ENCODE results near the gene APBA2.

APBA2 gene

DNA sequence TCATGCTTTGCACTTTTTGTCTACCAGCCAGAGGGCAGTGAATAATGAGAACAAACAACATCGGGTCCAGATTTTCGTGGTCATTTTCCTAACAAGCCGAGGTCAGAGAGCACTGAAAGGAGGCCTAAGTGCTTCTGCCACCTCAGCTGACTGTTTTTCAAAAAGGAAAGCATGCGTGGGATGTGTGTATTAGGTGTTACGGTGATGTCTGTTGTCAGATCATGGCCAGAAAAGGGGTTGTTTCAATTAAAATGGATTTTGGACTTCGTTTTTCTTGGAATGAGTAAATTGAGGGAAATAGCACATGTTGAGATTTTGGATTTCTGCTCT is 99.5 kb downstream of the APBA2 start:
- no peak for DNase-seq
- Histone ChIP-seq H3K36me3 (ENCODE audit: control insufficient read depth, insufficient read depth, low read length) (no peaks in the 10 kb centered on the region), H3K27ac (ENCODE audit: insufficient read depth, low read length, poor library complexity, severe bottlenecking) (no peak overlapping the region), H3K4me3 (ENCODE audit: insufficient read depth, low read depth, low read length, poor library complexity, severe bottlenecking) (no peak overlapping the region), H3K27me3 (replicated peaks; ENCODE audit: control insufficient read depth, insufficient read depth, low read length, poor library complexity, severe bottlenecking) (no peaks in the 10 kb centered on the region), H3K9me3 (ENCODE audit: control insufficient read depth, low read length) (no peaks in the 10 kb centered on the region), H3K4me1 (ENCODE audit: control insufficient read depth, insufficient read depth, low read length, poor library complexity, severe bottlenecking) (no peaks in the 10 kb centered on the region)

DNA sequence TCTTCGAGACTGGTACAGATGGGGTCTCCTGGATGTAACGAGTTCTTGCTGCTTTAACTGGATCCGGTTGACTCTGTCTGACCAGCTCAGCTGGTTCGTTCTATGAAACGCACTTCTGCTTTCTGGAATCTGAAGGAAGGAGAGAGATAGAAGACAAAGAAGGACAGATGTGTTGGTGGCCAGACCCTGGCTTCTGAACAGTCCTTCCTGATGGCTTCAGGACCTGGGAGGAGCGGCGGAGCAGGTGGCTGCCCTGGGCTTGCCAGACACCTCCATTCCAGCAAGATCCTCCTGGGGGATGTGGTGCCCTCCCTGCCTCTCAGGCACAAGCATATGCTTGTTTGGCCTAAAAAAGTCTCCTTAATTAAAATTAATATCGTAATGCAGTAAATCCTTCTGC is 99.9 kb downstream of the APBA2 start:
- no peak for DNase-seq
- H3K27ac ChIP-seq (ENCODE audit: insufficient read depth, low read length, poor library complexity, severe bottlenecking), result no peak overlapping the region

DNA sequence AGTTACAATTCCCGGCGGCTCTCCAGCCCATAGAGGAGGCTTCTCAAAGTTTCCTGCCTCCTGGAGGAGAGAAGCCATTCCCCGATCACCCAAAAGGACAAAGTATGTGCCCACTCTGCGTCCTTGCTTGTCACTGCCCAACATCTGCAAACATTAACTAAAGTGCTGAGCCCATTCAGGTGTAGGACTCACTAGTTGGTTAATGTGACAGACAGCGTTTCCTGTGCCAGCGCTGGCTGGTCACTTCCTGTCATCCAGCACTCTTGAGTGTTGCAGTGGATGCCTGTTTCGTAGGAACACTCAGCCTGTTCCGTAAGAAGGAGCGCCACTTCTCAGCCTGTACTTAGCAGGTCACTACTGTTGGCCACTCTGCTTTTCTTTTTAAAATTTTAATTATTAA is 100.3 kb downstream of the APBA2 start:
- no peaks in the 10 kb centered on the region for H3K4me1 ChIP-seq (ENCODE audit: control insufficient read depth, insufficient read depth, low read length, poor library complexity, severe bottlenecking)

More for the DNA sequence above, 99.9 kb downstream of the APBA2 start:
- Histone ChIP-seq H3K4me3 (ENCODE audit: insufficient read depth, low read depth, low read length, poor library complexity, severe bottlenecking) (no peak overlapping the region), H3K9me3 (ENCODE audit: control insufficient read depth, low read length) (no peaks in the 10 kb centered on the region), H3K27me3 (replicated peaks; ENCODE audit: control insufficient read depth, insufficient read depth, low read length, poor library complexity, severe bottlenecking) (no peaks in the 10 kb centered on the region), H3K4me1 (ENCODE audit: control insufficient read depth, insufficient read depth, low read length, poor library complexity, severe bottlenecking) (no peaks in the 10 kb centered on the region), H3K36me3 (ENCODE audit: control insufficient read depth, insufficient read depth, low read length) (no peaks in the 10 kb centered on the region)

GRCh38 chr15:28986726-28987125 is 101.0 kb downstream of the APBA2 start:
- Histone ChIP-seq H3K27me3 (replicated peaks; ENCODE audit: control insufficient read depth, insufficient read depth, low read length, poor library complexity, severe bottlenecking) (no peaks in the 10 kb centered on the region), H3K4me3 (ENCODE audit: insufficient read depth, low read depth, low read length, poor library complexity, severe bottlenecking) (no peak overlapping the region), H3K36me3 (ENCODE audit: control insufficient read depth, insufficient read depth, low read length) (no peaks in the 10 kb centered on the region), H3K9me3 (ENCODE audit: control insufficient read depth, low read length) (no peaks in the 10 kb centered on the region), H3K4me1 (ENCODE audit: control insufficient read depth, insufficient read depth, low read length, poor library complexity, severe bottlenecking) (no peaks in the 10 kb centered on the region), H3K27ac (ENCODE audit: insufficient read depth, low read length, poor library complexity, severe bottlenecking) (no peak overlapping the region)
- no peak for DNase-seq

More for the DNA sequence above, 100.3 kb downstream of the APBA2 start:
- H3K27ac ChIP-seq (ENCODE audit: insufficient read depth, low read length, poor library complexity, severe bottlenecking), result no peak overlapping the region
- no peaks in the 10 kb centered on the region for H3K36me3 ChIP-seq (ENCODE audit: control insufficient read depth, insufficient read depth, low read length)
- no peaks in the 10 kb centered on the region for H3K9me3 ChIP-seq (ENCODE audit: control insufficient read depth, low read length)
- H3K27me3 ChIP-seq (replicated peaks; ENCODE audit: control insufficient read depth, insufficient read depth, low read length, poor library complexity, severe bottlenecking), result no peaks in the 10 kb centered on the region
- DNase-seq, result no peak
- no peak overlapping the region for H3K4me3 ChIP-seq (ENCODE audit: insufficient read depth, low read depth, low read length, poor library complexity, severe bottlenecking)

- Histone ChIP-seq H3K27ac (ENCODE audit: insufficient read depth, low read length, poor library complexity, severe bottlenecking) (no peak overlapping the region), H3K4me1 (ENCODE audit: control insufficient read depth, insufficient read depth, low read length, poor library complexity, severe bottlenecking) (no peaks in the 10 kb centered on the region)
- DNase-seq, result no peak
Observed at GRCh38 chr15:28987337-28987736, 101.6 kb downstream of the APBA2 start.

GRCh38 chr15:28989239-28989830 is 103.6 kb downstream of the APBA2 start:
- no peak overlapping the region for H3K4me3 ChIP-seq (ENCODE audit: insufficient read depth, low read depth, low read length, poor library complexity, severe bottlenecking)
- H3K27me3 ChIP-seq (replicated peaks; ENCODE audit: control insufficient read depth, insufficient read depth, low read length, poor library complexity, severe bottlenecking), result no peaks in the 10 kb centered on the region
- no peak for DNase-seq
- H3K4me1 ChIP-seq (ENCODE audit: control insufficient read depth, insufficient read depth, low read length, poor library complexity, severe bottlenecking), result no peaks in the 10 kb centered on the region
- no peaks in the 10 kb centered on the region for H3K36me3 ChIP-seq (ENCODE audit: control insufficient read depth, insufficient read depth, low read length)
- no peak overlapping the region for H3K27ac ChIP-seq (ENCODE audit: insufficient read depth, low read length, poor library complexity, severe bottlenecking)
- H3K9me3 ChIP-seq (ENCODE audit: control insufficient read depth, low read length), result no peaks in the 10 kb centered on the region

More at GRCh38 chr15:28987337-28987736, 101.6 kb downstream of the APBA2 start:
- Histone ChIP-seq H3K36me3 (ENCODE audit: control insufficient read depth, insufficient read depth, low read length) (no peaks in the 10 kb centered on the region), H3K4me3 (ENCODE audit: insufficient read depth, low read depth, low read length, poor library complexity, severe bottlenecking) (no peak overlapping the region), H3K9me3 (ENCODE audit: control insufficient read depth, low read length) (no peaks in the 10 kb centered on the region), H3K27me3 (replicated peaks; ENCODE audit: control insufficient read depth, insufficient read depth, low read length, poor library complexity, severe bottlenecking) (no peaks in the 10 kb centered on the region)

GRCh38 chr15:28989896-28990295 is 104.1 kb downstream of the APBA2 start:
- H3K4me1 ChIP-seq (ENCODE audit: control insufficient read depth, insufficient read depth, low read length, poor library complexity, severe bottlenecking), result no peaks in the 10 kb centered on the region
- no peak overlapping the region for H3K27ac ChIP-seq (ENCODE audit: insufficient read depth, low read length, poor library complexity, severe bottlenecking)
- no peaks in the 10 kb centered on the region for H3K9me3 ChIP-seq (ENCODE audit: control insufficient read depth, low read length)
- H3K4me3 ChIP-seq (ENCODE audit: insufficient read depth, low read depth, low read length, poor library complexity, severe bottlenecking), result no peak overlapping the region
- DNase-seq, result no peak
- no peaks in the 10 kb centered on the region for H3K27me3 ChIP-seq (replicated peaks; ENCODE audit: control insufficient read depth, insufficient read depth, low read length, poor library complexity, severe bottlenecking)
- H3K36me3 ChIP-seq (ENCODE audit: control insufficient read depth, insufficient read depth, low read length), result no peaks in the 10 kb centered on the region

DNA sequence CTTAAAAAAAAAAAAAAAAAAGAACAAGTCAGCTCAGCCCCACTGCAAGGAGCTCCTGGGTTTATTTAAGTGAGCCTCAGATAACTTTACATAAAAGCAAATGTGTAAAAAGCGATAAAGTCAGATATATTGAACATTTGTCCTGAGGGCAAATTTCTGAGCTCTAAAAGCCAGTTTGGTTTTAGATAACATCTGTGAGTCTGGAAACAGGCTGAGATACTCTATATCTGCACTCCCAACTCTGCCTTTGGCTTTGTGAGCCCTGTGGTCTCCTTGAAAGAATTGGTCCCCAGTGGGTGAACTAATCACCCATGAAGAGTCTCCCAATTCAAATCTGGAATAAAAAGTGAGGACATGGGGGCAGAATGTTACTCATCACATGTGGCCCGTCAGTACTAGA is 104.6 kb downstream of the APBA2 start:
- DNase-seq, result no peak
- Histone ChIP-seq H3K36me3 (ENCODE audit: control insufficient read depth, insufficient read depth, low read length) (no peaks in the 10 kb centered on the region), H3K27ac (ENCODE audit: insufficient read depth, low read length, poor library complexity, severe bottlenecking) (no peak overlapping the region), H3K9me3 (ENCODE audit: control insufficient read depth, low read length) (no peaks in the 10 kb centered on the region), H3K4me3 (ENCODE audit: insufficient read depth, low read depth, low read length, poor library complexity, severe bottlenecking) (no peak overlapping the region), H3K27me3 (replicated peaks; ENCODE audit: control insufficient read depth, insufficient read depth, low read length, poor library complexity, severe bottlenecking) (no peaks in the 10 kb centered on the region), H3K4me1 (ENCODE audit: control insufficient read depth, insufficient read depth, low read length, poor library complexity, severe bottlenecking) (no peaks in the 10 kb centered on the region)

GRCh38 chr15:28991236-28992171 is 105.7 kb downstream of the APBA2 start:
- Histone ChIP-seq H3K36me3 (ENCODE audit: control insufficient read depth, insufficient read depth, low read length) (no peaks in the 10 kb centered on the region), H3K4me3 (ENCODE audit: insufficient read depth, low read depth, low read length, poor library complexity, severe bottlenecking) (no peak overlapping the region), H3K4me1 (ENCODE audit: control insufficient read depth, insufficient read depth, low read length, poor library complexity, severe bottlenecking) (no peaks in the 10 kb centered on the region), H3K9me3 (ENCODE audit: control insufficient read depth, low read length) (no peaks in the 10 kb centered on the region), H3K27me3 (replicated peaks; ENCODE audit: control insufficient read depth, insufficient read depth, low read length, poor library complexity, severe bottlenecking) (no peaks in the 10 kb centered on the region), H3K27ac (ENCODE audit: insufficient read depth, low read length, poor library complexity, severe bottlenecking) (no peak overlapping the region)
- no peak for DNase-seq

DNA sequence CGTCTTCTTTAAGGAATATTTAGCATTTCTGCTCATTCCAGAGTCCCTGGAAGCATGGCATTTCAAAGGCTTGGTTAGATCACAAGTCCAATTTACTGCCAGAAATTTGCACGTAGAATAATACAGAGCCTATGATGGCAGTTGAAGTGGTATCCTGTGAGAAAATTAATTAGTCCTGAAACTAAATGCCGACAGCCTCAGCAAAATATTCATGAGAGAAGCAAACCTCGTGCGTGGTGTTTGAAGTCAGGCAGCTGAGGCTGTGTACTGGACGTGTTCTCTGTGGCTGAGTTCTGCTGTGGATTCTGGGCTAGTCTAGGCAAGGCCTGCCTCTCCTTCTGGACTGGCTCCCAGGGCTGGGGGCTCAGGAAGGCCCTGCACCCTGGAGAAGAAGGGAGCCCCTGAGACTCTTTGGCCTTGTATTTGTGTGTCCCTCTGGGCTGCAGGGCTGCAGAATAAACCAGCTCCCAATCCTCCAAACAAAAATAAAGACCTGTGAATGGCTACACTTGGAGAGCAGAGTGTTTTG is 106.6 kb downstream of the APBA2 start:
- Histone ChIP-seq H3K27ac (ENCODE audit: insufficient read depth, low read length, poor library complexity, severe bottlenecking) (no peak overlapping the region), H3K4me3 (ENCODE audit: insufficient read depth, low read depth, low read length, poor library complexity, severe bottlenecking) (no peak overlapping the region), H3K4me1 (ENCODE audit: control insufficient read depth, insufficient read depth, low read length, poor library complexity, severe bottlenecking) (no peaks in the 10 kb centered on the region), H3K27me3 (replicated peaks; ENCODE audit: control insufficient read depth, insufficient read depth, low read length, poor library complexity, severe bottlenecking) (no peaks in the 10 kb centered on the region), H3K36me3 (ENCODE audit: control insufficient read depth, insufficient read depth, low read length) (no peaks in the 10 kb centered on the region), H3K9me3 (ENCODE audit: control insufficient read depth, low read length) (no peaks in the 10 kb centered on the region)
- no peak for DNase-seq

All from effector memory CD4-positive, alpha-beta T cell (primary cell).